ENCODE data around the gene KLHL26. TPM values are rescaled to one million over a fixed set of nuclear protein-coding genes. Genes with fewer than 3 reads are reported as not detected.

The KLHL26 gene
- total and polyA plus RNA-seq, 2 of the 13 experiments (the other 11 are each of a cell fraction or from before 2014, with no cell fraction given), result 1.5 to 1.7 TPM

DNA sequence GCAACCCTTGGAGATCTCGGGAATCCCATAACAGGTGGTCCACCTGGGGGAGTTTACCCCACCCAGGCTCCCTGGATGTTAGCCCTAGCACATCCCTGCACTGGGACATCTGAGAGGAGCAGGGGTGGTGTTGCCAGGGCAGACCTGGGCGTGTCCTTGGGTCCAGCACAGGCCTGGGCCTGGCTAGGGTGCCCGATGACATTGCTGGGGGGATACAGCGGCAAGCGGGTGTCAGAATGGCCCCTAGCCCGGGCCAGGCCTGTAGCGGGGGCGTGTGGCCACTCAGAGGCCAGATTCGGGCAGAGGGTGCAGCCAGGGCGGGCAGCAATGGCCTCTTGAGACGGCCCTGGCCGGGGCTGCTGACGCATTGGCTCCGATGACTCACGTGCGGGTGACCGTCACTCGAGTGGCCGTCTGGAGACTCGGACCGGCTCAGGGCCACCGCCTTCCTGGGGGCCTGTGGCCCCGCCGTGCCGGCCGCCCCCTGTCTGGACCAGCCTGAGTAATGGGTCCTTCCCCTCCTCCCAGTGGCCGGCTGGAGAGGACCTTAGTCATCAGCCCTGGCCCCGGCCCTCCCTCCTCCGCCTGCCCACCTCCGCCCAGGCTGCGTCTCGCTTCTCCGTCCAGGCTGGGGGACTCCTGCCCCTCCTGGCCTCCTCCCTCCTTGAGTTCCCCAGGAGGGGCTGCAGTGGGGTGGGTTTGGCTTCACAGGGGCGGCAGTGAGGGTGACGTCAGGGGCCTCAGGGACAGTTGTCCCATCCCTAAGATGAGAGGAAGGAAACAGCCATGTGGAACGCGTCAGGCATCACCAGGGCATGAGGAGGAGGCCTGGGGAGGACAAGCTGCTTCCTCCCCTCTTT lies 23.5 kb downstream of the KLHL26 start:
- intact Hi-C loops (cut with micrococcal nuclease; ENCODE audit: unreplicated experiment) (no loop called here), in situ Hi-C loops (cut with HindIII; ENCODE audit: extremely low pct_ligation_motif_present, low pct_unique_long_range_greater_than_20kb) (no loop called here)
- ChIA-PET CTCF (ENCODE audit: low intra/inter-chr PET ratio, low total read pairs) (no interaction called here), POLR2A (no interaction called here)
- Histone ChIP-seq H3K36me3 (replicated peaks in 1 of 2; ENCODE audit: control insufficient read depth in 1 of 2, insufficient read depth in 2 of 2, low read length in 2 of 2) (peaks cover 2 to 3% of the 10 kb centered on the region in 2 experiments; a peak in 2 of 5 replicates), H3K9ac (ENCODE audit: insufficient read depth, low read depth, low read length) (no peak overlapping the region), H3K27me3 (ENCODE audit: control insufficient read depth in 1 of 2, insufficient read depth in 2 of 2, low read length in 2 of 2) (no peaks in the 10 kb centered on the region), H3K4me2 (ENCODE audit: low read depth, low read length) (no peak overlapping the region), H3K9me3 (ENCODE audit: low read length) (no peaks in the 10 kb centered on the region), H3K79me2 (ENCODE audit: insufficient read depth, low read length) (no peaks in the 10 kb centered on the region), H3K4me1 (ENCODE audit: insufficient read depth, low read length) (peaks cover 10% of the 10 kb centered on the region), H2AFZ (ENCODE audit: low read length) (no peak overlapping the region), H4K20me1 (ENCODE audit: insufficient read depth, low read length) (0 out of 2 replicates have a peak, but pooled peaks cover 2% of the 10 kb centered on the region), H3K4me3 (replicated peaks in 1 of 3; ENCODE audit: insufficient read depth in 1 of 3, low read depth in 2 of 3, low read length in 3 of 3) (no peak overlapping the region), H3K27ac (ENCODE audit: extremely low read length, insufficient read depth, low read length) (no peak overlapping the region)
- no peak for FAIRE-seq
- TF ChIP-seq SRSF4 (IDR thresholded peaks at IDR 0.05; ENCODE audit: low read depth, low read length, poor library complexity, severe bottlenecking), result no peak
- no peak for TF ChIP-seq ZNF225 (CRISPR knock-in tag; IDR thresholded peaks at IDR 0.05)
- TF ChIP-seq NRL (CRISPR knock-in tag; IDR thresholded peaks at IDR 0.05; ENCODE audit: borderline replicate concordance), result no peak
- no peak for TF ChIP-seq ATM (IDR thresholded peaks at IDR 0.05; ENCODE audit: borderline replicate concordance)
- TF ChIP-seq, protein P1, sequence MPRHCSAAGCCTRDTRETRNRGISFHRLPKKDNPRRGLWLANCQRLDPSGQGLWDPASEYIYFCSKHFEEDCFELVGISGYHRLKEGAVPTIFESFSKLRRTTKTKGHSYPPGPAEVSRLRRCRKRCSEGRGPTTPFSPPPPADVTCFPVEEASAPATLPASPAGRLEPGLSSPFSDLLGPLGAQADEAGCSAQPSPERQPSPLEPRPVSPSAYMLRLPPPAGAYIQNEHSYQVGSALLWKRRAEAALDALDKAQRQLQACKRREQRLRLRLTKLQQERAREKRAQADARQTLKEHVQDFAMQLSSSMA (CRISPR knock-in tag; IDR thresholded peaks at IDR 0.05), result no peak
- TF ChIP-seq ARID2 (CRISPR knock-in tag; IDR thresholded peaks at IDR 0.05; ENCODE audit: borderline replicate concordance), result no peak
- TF ChIP-seq NCOA5 (CRISPR knock-in tag; IDR thresholded peaks at IDR 0.05), result no peak
- TF ChIP-seq, protein P2, sequence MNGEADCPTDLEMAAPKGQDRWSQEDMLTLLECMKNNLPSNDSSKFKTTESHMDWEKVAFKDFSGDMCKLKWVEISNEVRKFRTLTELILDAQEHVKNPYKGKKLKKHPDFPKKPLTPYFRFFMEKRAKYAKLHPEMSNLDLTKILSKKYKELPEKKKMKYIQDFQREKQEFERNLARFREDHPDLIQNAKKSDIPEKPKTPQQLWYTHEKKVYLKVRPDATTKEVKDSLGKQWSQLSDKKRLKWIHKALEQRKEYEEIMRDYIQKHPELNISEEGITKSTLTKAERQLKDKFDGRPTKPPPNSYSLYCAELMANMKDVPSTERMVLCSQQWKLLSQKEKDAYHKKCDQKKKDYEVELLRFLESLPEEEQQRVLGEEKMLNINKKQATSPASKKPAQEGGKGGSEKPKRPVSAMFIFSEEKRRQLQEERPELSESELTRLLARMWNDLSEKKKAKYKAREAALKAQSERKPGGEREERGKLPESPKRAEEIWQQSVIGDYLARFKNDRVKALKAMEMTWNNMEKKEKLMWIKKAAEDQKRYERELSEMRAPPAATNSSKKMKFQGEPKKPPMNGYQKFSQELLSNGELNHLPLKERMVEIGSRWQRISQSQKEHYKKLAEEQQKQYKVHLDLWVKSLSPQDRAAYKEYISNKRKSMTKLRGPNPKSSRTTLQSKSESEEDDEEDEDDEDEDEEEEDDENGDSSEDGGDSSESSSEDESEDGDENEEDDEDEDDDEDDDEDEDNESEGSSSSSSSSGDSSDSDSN (CRISPR knock-in tag; IDR thresholded peaks at IDR 0.05), result no peak
- TF ChIP-seq FOXC1 (CRISPR knock-in tag; IDR thresholded peaks at IDR 0.05; ENCODE audit: borderline replicate concordance), result no peak
- 83% methylated on average over 13 of the region's 37 CpGs for WGBS (ENCODE audit: low lambda C conversion rate)
- DNase-seq (ENCODE audit: low spot score), result no peak
- BruUV-seq (replicated peaks), result no TSS peak
- no peak for ATAC-seq
